K562 (cell line): ENCODE measurements around the gene CPPED1. TPM values are rescaled to one million over a fixed set of nuclear protein-coding genes. Genes with fewer than 3 reads are reported as not detected.

Source experiments
- BRF1 ChIP-seq: IDR thresholded peaks from 3 replicates; pipeline ENCODE4 v1.6.1; 2011; ENCODE audit warnings: borderline replicate concordance, mild to moderate bottlenecking; ENCODE audit not compliant: insufficient read length; ENCODE audit errors: extremely low read depth
- CHD4 ChIP-seq: fragments of 200-600 bp; sonication (generic); IDR thresholded peaks from 3 replicates; pipeline ENCODE4 v1.6.1; 2012; ENCODE audit warnings: low read depth, mild to moderate bottlenecking, mixed read lengths, low read length, inconsistent platforms; ENCODE audit not compliant: insufficient read depth, insufficient replicate concordance, poor library complexity, severe bottlenecking
- CTCF ChIP-seq, 3 experiments: IDR thresholded peaks in 2 of 3; conservative IDR thresholded peaks in 1 of 3; 2 replicates each; pipeline ENCODE4 v1.5.1; 2011 to 2012; ENCODE audit warnings: low read length in 3 of 3, mild to moderate bottlenecking in 3 of 3, control low read depth in 2 of 3, improper control_type of control experiment in 1 of 3, inconsistent platforms in 1 of 3, low read depth in 1 of 3, mixed read lengths in 1 of 3, moderate library complexity in 1 of 3; ENCODE audit not compliant: insufficient read depth in 2 of 3
- ELK1 ChIP-seq: sonication (generic); formaldehyde crosslinking; IDR thresholded peaks from 2 replicates; pipeline ENCODE4 v1.8.1; 2022; ENCODE audit warnings: missing genetic modification reagents
- EWSR1 ChIP-seq: fragments of 450-650 bp; IDR thresholded peaks from 2 replicates; pipeline ENCODE4 v1.6.1; 2018; ENCODE audit warnings: borderline replicate concordance, mild to moderate bottlenecking, low read depth, moderate library complexity; ENCODE audit not compliant: partially characterized antibody
- FOS ChIP-seq: IDR thresholded peaks from 3 replicates; pipeline ENCODE4 v1.6.1; 2011; ENCODE audit not compliant: insufficient read length; ENCODE audit errors: extremely low read depth
- FOXM1 ChIP-seq, 2 experiments: fragments of 450-650 bp in 1 of 2; sonication (generic) in 1 of 2; formaldehyde crosslinking in 1 of 2; IDR thresholded peaks; 2 replicates each; pipeline versions ENCODE4 v1.6.1 to v1.9.0; 2017 to 2022; ENCODE audit warnings: low read depth in 2 of 2, mild to moderate bottlenecking in 2 of 2, missing genetic modification reagents in 1 of 2, moderate library complexity in 1 of 2
- HDAC8 ChIP-seq: fragments of 450-650 bp; IDR thresholded peaks from 2 replicates; pipeline ENCODE4 v1.6.1; 2016; ENCODE audit warnings: mild to moderate bottlenecking, missing genetic modification characterization, moderate library complexity, missing compliant biosample characterization
- KDM2B ChIP-seq: fragments of 250-450 bp; sonication (Bioruptor Pico); IDR thresholded peaks from 2 replicates; pipeline ENCODE4 v1.8.0; 2021; ENCODE audit warnings: mild to moderate bottlenecking, moderate library complexity
- MAFK ChIP-seq: IDR thresholded peaks from 2 replicates; pipeline ENCODE4 v1.6.1; 2011; ENCODE audit warnings: low read length, improper control_type of control experiment
- MLX ChIP-seq, 2 experiments: fragments of 450-650 bp in 1 of 2; sonication (generic) in 1 of 2; formaldehyde crosslinking; conservative IDR thresholded peaks; 2 replicates each; pipeline versions ENCODE4 v1.4.0 to v1.8.1; 2020 to 2022; ENCODE audit warnings: mild to moderate bottlenecking in 1 of 2, missing genetic modification reagents in 1 of 2
- MNT ChIP-seq, 2 experiments: fragments of 450-650 bp; conservative IDR thresholded peaks; 2 replicates each; pipeline ENCODE4 v1.6.1; 2017; ENCODE audit warnings: mild to moderate bottlenecking in 2 of 2, moderate library complexity in 2 of 2
- NCOA6 ChIP-seq: fragments of 450-650 bp; IDR thresholded peaks from 2 replicates; pipeline ENCODE4 v1.6.1; 2017; ENCODE audit warnings: mild to moderate bottlenecking
- NFIX ChIP-seq: fragments of 250-450 bp; sonication (Bioruptor Pico); IDR thresholded peaks from 2 replicates; pipeline ENCODE4 v1.4.0; 2020; ENCODE audit warnings: low read depth, mild to moderate bottlenecking, moderate library complexity
- NFRKB ChIP-seq: fragments of 450-650 bp; IDR thresholded peaks from 2 replicates; pipeline ENCODE4 v1.6.1; 2016; ENCODE audit warnings: low read depth
- NUFIP1 ChIP-seq: fragments of 450-650 bp; IDR thresholded peaks from 2 replicates; pipeline ENCODE4 v1.6.1; 2018; ENCODE audit not compliant: partially characterized antibody
- POLR2G ChIP-seq: fragments of 200-400 bp; formaldehyde crosslinking; IDR thresholded peaks from 2 replicates; pipeline ENCODE4 v1.6.1; 2017; ENCODE audit warnings: low read depth, mild to moderate bottlenecking, antibody characterized with exemption, low read length, moderate library complexity
- SETDB1 ChIP-seq: IDR thresholded peaks from one replicate; pipeline ENCODE4 v1.6.1; 2012; ENCODE audit warnings: low read length, control low read depth, inconsistent platforms
- SMAD4 ChIP-seq: fragments of 250-450 bp; sonication (Bioruptor Pico); conservative IDR thresholded peaks from 2 replicates; pipeline ENCODE4 v1.8.0; 2021; ENCODE audit warnings: inconsistent platforms, mild to moderate bottlenecking, moderate library complexity
- ZNF274 ChIP-seq: IDR thresholded peaks from 2 replicates; pipeline ENCODE4 v1.6.1; 2011; ENCODE audit warnings: low read depth, mild to moderate bottlenecking, low read length, moderate library complexity, borderline replicate concordance
- ZNF444 ChIP-seq: fragments of 250-450 bp; sonication (Bioruptor Pico); IDR thresholded peaks from 2 replicates; pipeline ENCODE4 v1.4.0; 2020; ENCODE audit warnings: mild to moderate bottlenecking, moderate library complexity
- ZNF778 ChIP-seq: fragments of 450-650 bp; formaldehyde crosslinking; IDR thresholded peaks from 2 replicates; pipeline ENCODE4 v1.4.0; 2020; ENCODE audit warnings: mild to moderate bottlenecking, moderate library complexity
- polyA plus RNA-seq, 8 experiments: library from polyadenylated mRNA; depleted of rRNA in 4 of 8; stranded (reverse) in 5 of 8; unstranded in 3 of 8; fragments of >200 nt; fragmentation: Nextera tagmentation in 2 of 8; fragmentation: Illumina TruSeq in 1 of 8; extraction: Ambion mirVana in 2 of 8; extraction: Trizol in 1 of 8; gene quantifications; 2 replicates each; pipeline versions ENCODE4 v1.2.1 to v1.2.3, GENCODE V29; 2011 to 2014; ENCODE audit warnings: inconsistent platforms in 1 of 8, missing spikeins in 1 of 8
- total RNA-seq, 7 experiments: library from RNA; depleted of rRNA in 6 of 7; stranded (reverse); fragments of >200 nt in 6 of 7; fragmentation: Illumina TruSeq in 2 of 7; extraction: Trizol in 2 of 7; gene quantifications; 2 replicates each; pipeline versions ENCODE4 v1.2.1 to v1.2.3, GENCODE V29; 2011 to 2021; ENCODE audit warnings: low replicate concordance in 1 of 7

The CPPED1 gene
- total and polyA plus RNA-seq, 9 of the 15 experiments (the other 6 are each of a cell fraction or from before 2014, with no cell fraction given): 7.5 to 25.7 (median 16.9) TPM

- TF ChIP-seq CHD4 (peak; percentile 99), KDM2B (CRISPR knock-in tag) (no peak), SETDB1 (no peak), NUFIP1 (no peak), MAFK (no peak), NFRKB (peak; percentile 97), CTCF (IDR thresholded peaks at IDR 0.05 in 2 of 3, conservative IDR thresholded peaks at IDR 0.05 in 1 of 3; ENCODE audit: insufficient read depth in 2 of 3, low read depth in 1 of 3, low read length in 3 of 3) (no peak), FOS (no peak), ELK1 (CRISPR knock-in tag) (no peak), POLR2G (peak; percentile 89), BRF1 (no peak), HDAC8 (peak; percentile 85; the same call in 1 of the 2 replicates), SMAD4 (CRISPR knock-in tag) (peak; percentile 88), NFIX (CRISPR knock-in tag) (no peak), MNT (conservative IDR thresholded peaks at IDR 0.05) (peak; percentile 66 to 83), ZNF778 (CRISPR knock-in tag) (no peak), NCOA6 (no peak), ZNF444 (no peak), ZNF274 (no peak), MLX (CRISPR knock-in tag; conservative IDR thresholded peaks at IDR 0.05) (no peak), EWSR1 (no peak), FOXM1 (IDR thresholded peaks at IDR 0.05; ENCODE audit: low read depth) (no peak; the same call in 1 of the 2 replicates), FOXM1 (CRISPR knock-in tag; IDR thresholded peaks at IDR 0.05; ENCODE audit: low read depth) (no peak)
These were observed at the start of gene CPPED1 (continued) for GRCh38 chr16:12803203-12804093.
